IMR-90 (cell line): ENCODE data around the gene PTPN3. TPM values are rescaled to one million over a fixed set of nuclear protein-coding genes. Genes with fewer than 3 reads are reported as not detected.

Experiments
- ATAC-seq: fragments of 200-7000 bp; cut with Tn5 transposase; 2 replicates; pipeline ENCODE4 v1.9.1; 2020; ENCODE audit warnings: low read depth, mild to moderate bottlenecking, moderate library complexity
- BruUV-seq: library from RNA; stranded (reverse); fragments of 400-500 nt; replicated peaks from 2 replicates; lab custom pipeline; 2021; lab: Mats Ljungman, UMichigan
- CTCF ChIA-PET: fragments of 300-600 bp; formaldehyde crosslinking; extraction: SDS; loops from one replicate; lab custom pipeline; 2021; ENCODE audit warnings: antibody characterized with exemption; lab: Yijun Ruan, JAX
- POLR2A ChIA-PET: fragments of 300-600 bp; sonication (Branson Sonifier 250); formaldehyde crosslinking; loops from one replicate; lab custom pipeline; 2022; ENCODE audit warnings: antibody characterized with exemption; ENCODE audit not compliant: unreplicated experiment; lab: Charles Lee
- DNase-seq: peaks from one replicate; pipeline ENCODE4 v3.0.0; 2013
- H2AFZ ChIP-seq: replicated peaks from 2 replicates; pipeline ENCODE3; 2013; ENCODE audit warnings: low read length, mild to moderate bottlenecking; ENCODE audit not compliant: poor library complexity
- H2AK5ac ChIP-seq: 2 replicates; pipeline ENCODE4 v1.6.1; 2013; ENCODE audit warnings: low read depth, low read length, inconsistent platforms
- H2AK9ac ChIP-seq: replicated peaks from 2 replicates; pipeline ENCODE3; 2013; ENCODE audit warnings: mild to moderate bottlenecking, low read depth, low read length, moderate library complexity; ENCODE audit not compliant: poor library complexity
- H2BK120ac ChIP-seq: 2 replicates; pipeline ENCODE4 v1.6.1; 2013; ENCODE audit warnings: low read depth, low read length, inconsistent platforms
- H2BK15ac ChIP-seq: 3 replicates; pipeline ENCODE4 v1.6.1; 2013; ENCODE audit warnings: low read depth, low read length, inconsistent platforms
- H2BK20ac ChIP-seq: 2 replicates; pipeline ENCODE4 v1.6.1; 2013; ENCODE audit warnings: low read depth, mild to moderate bottlenecking, inconsistent platforms, low read length, moderate library complexity
- H2BK5ac ChIP-seq: 2 replicates; pipeline ENCODE4 v1.6.1; 2013; ENCODE audit warnings: mild to moderate bottlenecking, low read depth, low read length, inconsistent platforms; ENCODE audit not compliant: poor library complexity, severe bottlenecking
- H3K14ac ChIP-seq: replicated peaks from 2 replicates; pipeline ENCODE4 v1.6.1; 2013; ENCODE audit warnings: low read depth, low read length, inconsistent platforms
- H3K18ac ChIP-seq: 2 replicates; pipeline ENCODE4 v1.6.1; 2013; ENCODE audit warnings: low read depth, low read length, control low read depth
- H3K23ac ChIP-seq: 2 replicates; pipeline ENCODE4 v1.6.1; 2013; ENCODE audit warnings: low read depth, low read length, inconsistent platforms
- H3K27ac ChIP-seq: 2 replicates; pipeline ENCODE4 v1.5.1; 2013; ENCODE audit warnings: mild to moderate bottlenecking, control low read depth, low read length; ENCODE audit not compliant: insufficient read depth
- H3K27me3 ChIP-seq: 2 replicates; pipeline ENCODE4 v1.6.1; 2013; ENCODE audit warnings: low read length; ENCODE audit not compliant: control insufficient read depth, insufficient read depth
- H3K36me3 ChIP-seq: 2 replicates; pipeline ENCODE4 v1.6.1; 2013; ENCODE audit warnings: low read length, mixed read lengths; ENCODE audit not compliant: control insufficient read depth, insufficient read depth
- H3K4ac ChIP-seq: 2 replicates; pipeline ENCODE4 v1.6.1; 2013; ENCODE audit warnings: low read depth, low read length, inconsistent platforms
- H3K4me1 ChIP-seq: 2 replicates; pipeline ENCODE4 v1.6.1; 2013; ENCODE audit warnings: low read length, mixed read lengths; ENCODE audit not compliant: control insufficient read depth, insufficient read depth
- H3K4me2 ChIP-seq: 2 replicates; pipeline ENCODE4 v1.6.1; 2013; ENCODE audit warnings: low read depth, mild to moderate bottlenecking, control low read depth, low read length, moderate library complexity
- H3K4me3 ChIP-seq: 2 replicates; pipeline ENCODE4 v1.5.1; 2013; ENCODE audit warnings: low read depth, mild to moderate bottlenecking, control low read depth, low read length, moderate library complexity; ENCODE audit not compliant: insufficient read depth
- H3K56ac ChIP-seq: 2 replicates; pipeline ENCODE4 v1.6.1; 2013; ENCODE audit warnings: low read length, inconsistent platforms; ENCODE audit not compliant: insufficient read depth; ENCODE audit errors: extremely low read depth
- H3K79me1 ChIP-seq, 2 experiments: 2 replicates each; pipeline ENCODE4 v1.6.1; 2013; ENCODE audit warnings: low read length in 2 of 2, inconsistent platforms in 1 of 2, low read depth in 1 of 2
- H3K9ac ChIP-seq: 2 replicates; pipeline ENCODE4 v1.6.1; 2013; ENCODE audit warnings: low read depth, low read length, control low read depth
- H3K9me1 ChIP-seq: 2 replicates; pipeline ENCODE4 v1.6.1; 2013; ENCODE audit warnings: low read length, inconsistent platforms; ENCODE audit not compliant: insufficient read depth
- H3K9me3 ChIP-seq: 2 replicates; pipeline ENCODE4 v1.6.1; 2013; ENCODE audit warnings: low read length; ENCODE audit not compliant: control insufficient read depth, insufficient read depth
- H4K20me1 ChIP-seq: 2 replicates; pipeline ENCODE4 v1.6.1; 2013; ENCODE audit warnings: low read length, inconsistent platforms; ENCODE audit not compliant: insufficient read depth
- H4K5ac ChIP-seq: 2 replicates; pipeline ENCODE4 v1.6.1; 2013; ENCODE audit warnings: mild to moderate bottlenecking, low read depth, low read length, control low read depth
- H4K8ac ChIP-seq, 2 experiments: 2 replicates each; pipeline ENCODE4 v1.6.1; 2013; ENCODE audit warnings: low read depth in 2 of 2, low read length in 2 of 2, control low read depth in 1 of 2, inconsistent platforms in 1 of 2
- H4K91ac ChIP-seq: 2 replicates; pipeline ENCODE4 v1.6.1; 2013; ENCODE audit warnings: low read depth, low read length, inconsistent platforms; ENCODE audit not compliant: insufficient read depth
- MAFK ChIP-seq: IDR thresholded peaks from 2 replicates; pipeline ENCODE4 v1.6.1; 2012; ENCODE audit warnings: low read depth, low read length, improper control_type of control experiment
- RAD21 ChIP-seq: IDR thresholded peaks from 2 replicates; pipeline ENCODE4 v1.6.1; 2012; ENCODE audit warnings: low read length, improper control_type of control experiment
- RCOR1 ChIP-seq: IDR thresholded peaks from 2 replicates; pipeline ENCODE4 v1.6.1; 2012; ENCODE audit warnings: mild to moderate bottlenecking, low read length, improper control_type of control experiment; ENCODE audit not compliant: insufficient replicate concordance
- WGBS, 2 experiments: methylation state at CpG; one replicate each; pipeline versions ENCODE4 v1.1.5 to v1.1.7; 2013; ENCODE audit warnings: missing lambda C conversion rate in 2 of 2; ENCODE audit not compliant: insufficient read length in 1 of 2; ENCODE audit errors: extremely low coverage in 2 of 2; 5-methylcytosine and 5-hydroxymethylcytosine counted together
- dilution Hi-C: fragments of 300-500 bp; cut with HindIII; formaldehyde crosslinking; loops from one replicate; pipeline ENCODE4 v1.14.3; 2018; ENCODE audit warnings: low sequenced_read_pairs; ENCODE audit not compliant: unreplicated experiment
- in situ Hi-C: fragments of 300-500 bp; cut with MboI; formaldehyde crosslinking; loops from 3 replicates; pipeline ENCODE4 v1.14.3; 2019; ENCODE audit warnings: low sequenced_read_pairs, inconsistent platforms, mixed read lengths
- intact Hi-C: fragments of 100-400 bp; cut with micrococcal nuclease; formaldehyde crosslinking; loops from 2 replicates; pipeline ENCODE4 v1.10.0; 2022
- polyA plus RNA-seq, 3 experiments: library from polyadenylated mRNA; depleted of rRNA; stranded (reverse); fragments of >200 nt; gene quantifications; 2 replicates each; pipeline ENCODE4 v1.2.3, GENCODE V29; 2012; ENCODE audit warnings: low replicate concordance in 1 of 3
- total RNA-seq: library from RNA; depleted of rRNA; stranded (reverse); fragments of >200 nt; gene quantifications from 2 replicates; pipeline ENCODE4 v1.2.3, GENCODE V29; 2012

The PTPN3 gene
- total and polyA plus RNA-seq, 2 of the 4 experiments (the other 2 are of a cell fraction) = 0.72 to 0.89 TPM

GRCh38 chr9:109344866-109345265 lies 153.2 kb downstream of the PTPN3 start:
- ATAC-seq (no peak), DNase-seq (no peak)
- peaks cover 21% of the 10 kb centered on the region for H3K27me3 ChIP-seq
- H3K36me3 ChIP-seq = no peaks in the 10 kb centered on the region
- dilution Hi-C loops = no loop called here
- H3K27ac ChIP-seq = no peak overlapping the region
- H3K4me3 ChIP-seq = no peak overlapping the region
- H4K5ac ChIP-seq = no peak overlapping the region
- no peak overlapping the region for H3K56ac ChIP-seq
- H3K14ac ChIP-seq = no peak overlapping the region
- CTCF ChIA-PET = interaction anchor here (1.1 kb wide), 1 partner anchor 14 kb away, joined by 3 read pairs; no protein-coding TSS in a partner anchor
- TF ChIP-seq RCOR1 (no peak), RAD21 (no peak), MAFK (no peak)
- in situ Hi-C loops = no loop called here
- H2BK20ac ChIP-seq = no peak overlapping the region
- no peak overlapping the region for H3K23ac ChIP-seq
- H3K4me2 ChIP-seq = no peak overlapping the region
- no TSS peak for BruUV-seq
- H4K8ac ChIP-seq = no peak overlapping the region
- no peaks in the 10 kb centered on the region for H4K20me1 ChIP-seq
- no peaks in the 10 kb centered on the region for H3K79me1 ChIP-seq
- no peak overlapping the region for H3K18ac ChIP-seq
- H3K4me1 ChIP-seq = peaks cover 3% of the 10 kb centered on the region; the same call in 1 of the 2 replicates
- POLR2A ChIA-PET = no interaction called here
- no peak overlapping the region for H3K4ac ChIP-seq
- H4K91ac ChIP-seq = no peak overlapping the region
- H3K9me3 ChIP-seq = no peaks in the 10 kb centered on the region
- H2BK15ac ChIP-seq = no peak overlapping the region
- no peak overlapping the region for H2BK120ac ChIP-seq
- no peak overlapping the region for H3K9ac ChIP-seq
- intact Hi-C loops = no loop called here
- no peak overlapping the region for H2AK9ac ChIP-seq
- no peak overlapping the region for H2AFZ ChIP-seq
- no peaks in the 10 kb centered on the region; the same call in 1 of the 2 replicates for H3K9me1 ChIP-seq
- WGBS, 2 experiments = no CpG with 5 or more reads among the region's 3 CpGs
- no peak overlapping the region for H2AK5ac ChIP-seq
- no peak overlapping the region for H2BK5ac ChIP-seq
